Left colon (tissue), 2 donors: ENCODE results near the gene RMND1. TPM values are rescaled to one million over a fixed set of nuclear protein-coding genes. Genes with fewer than 3 reads are reported as not detected.
A peak's percentile ranks its signal among the peaks of the same experiment; 100 is the strongest.

Source experiments
- ATAC-seq: fragments of 200-7000 bp; cut with Tn5 transposase; one replicate; pipeline ENCODE4 v1.9.1; 2020; ENCODE audit warnings: mild to moderate bottlenecking, moderate library complexity
- DNase-seq, 2 donors: peaks; one replicate each; pipeline ENCODE4 v3.0.0-alpha.2; 2020
- intact Hi-C, 2 donors: fragments of 100-400 bp; cut with DNase I in 1 of 2; cut with micrococcal nuclease in 1 of 2; formaldehyde crosslinking; loops; one replicate each; pipeline versions ENCODE4 v1.11.2 to v1.14.0; 2022; cut with DNase I, micrococcal nuclease
- long read RNA-seq: library from polyadenylated mRNA; unstranded; transcript quantifications from one replicate; pipeline ENCODE4 v2.0.0, GENCODE V29; 2021
- total RNA-seq, 2 donors: library from RNA; stranded (reverse); fragmentation: NEBNext Ultra II Directional; extraction: Animal tissue kit (Norgen Biotek cat#: 25700); gene quantifications; one replicate each; pipeline ENCODE4 v1.2.1, GENCODE V29; 2021
- donor health status: DM: no; HTN: no; CAD: no.
- donor health status: DM: yes; HTN: yes; CAD: no.

RMND1 gene, protein sequence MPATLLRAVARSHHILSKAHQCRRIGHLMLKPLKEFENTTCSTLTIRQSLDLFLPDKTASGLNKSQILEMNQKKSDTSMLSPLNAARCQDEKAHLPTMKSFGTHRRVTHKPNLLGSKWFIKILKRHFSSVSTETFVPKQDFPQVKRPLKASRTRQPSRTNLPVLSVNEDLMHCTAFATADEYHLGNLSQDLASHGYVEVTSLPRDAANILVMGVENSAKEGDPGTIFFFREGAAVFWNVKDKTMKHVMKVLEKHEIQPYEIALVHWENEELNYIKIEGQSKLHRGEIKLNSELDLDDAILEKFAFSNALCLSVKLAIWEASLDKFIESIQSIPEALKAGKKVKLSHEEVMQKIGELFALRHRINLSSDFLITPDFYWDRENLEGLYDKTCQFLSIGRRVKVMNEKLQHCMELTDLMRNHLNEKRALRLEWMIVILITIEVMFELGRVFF
- 10 to 100 TPM; 18.6 to 20.5 TPM for total RNA-seq
- long read RNA-seq, transcript RMND1-203 (12 exons, 2,003 nt) = major isoform, 19 of 22 reads
- long read RNA-seq, partial matches to known transcripts = 0 of 22 reads
- long read RNA-seq, other reads (novel, unspliced or antisense) = 2 of 22 reads

GRCh38 chr6:151451950-151452749 is at the start of gene RMND1:
TSS of gene RMND1 (minus strand) at chr6:151452126. CDS start at chr6:151445811, 6,315 bp downstream.
- ATAC-seq (peak; percentile 95), DNase-seq (peak; percentile 100)
- intact Hi-C loops = no loop called here

GRCh38 chr6:151499551-151499950 is 47.6 kb upstream of the RMND1 start:
- no peak for ATAC-seq
- intact Hi-C loops = no loop called here

GRCh38 chr6:151498327-151498726 is 46.4 kb upstream of the RMND1 start:
- intact Hi-C loops = no loop called here
- no peak for ATAC-seq
- DNase-seq = no peak

More at GRCh38 chr6:151499551-151499950, 47.6 kb upstream of the RMND1 start:
- DNase-seq = no peak

DNA sequence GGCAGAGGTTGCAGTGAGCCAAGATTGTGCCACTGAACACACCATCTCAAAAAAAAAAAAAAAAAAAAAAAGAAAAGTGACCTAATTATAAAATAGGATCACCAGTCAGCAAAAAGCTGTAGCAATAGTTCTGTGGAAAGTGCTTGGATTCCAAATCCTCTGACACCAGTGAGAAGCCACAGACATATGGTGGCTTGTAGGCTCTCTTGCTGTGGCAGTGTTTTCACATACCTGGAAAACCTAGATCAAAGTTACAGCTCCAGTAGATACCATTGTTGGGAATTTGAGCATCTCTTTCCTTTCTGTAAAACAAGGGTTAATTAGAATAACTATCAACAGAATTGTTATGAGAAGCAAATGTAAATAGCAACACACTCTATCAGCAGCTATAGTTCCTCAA is 46.0 kb upstream of the RMND1 start:
- intact Hi-C loops = no loop called here
- DNase-seq = no peak
- ATAC-seq = no peak

DNA sequence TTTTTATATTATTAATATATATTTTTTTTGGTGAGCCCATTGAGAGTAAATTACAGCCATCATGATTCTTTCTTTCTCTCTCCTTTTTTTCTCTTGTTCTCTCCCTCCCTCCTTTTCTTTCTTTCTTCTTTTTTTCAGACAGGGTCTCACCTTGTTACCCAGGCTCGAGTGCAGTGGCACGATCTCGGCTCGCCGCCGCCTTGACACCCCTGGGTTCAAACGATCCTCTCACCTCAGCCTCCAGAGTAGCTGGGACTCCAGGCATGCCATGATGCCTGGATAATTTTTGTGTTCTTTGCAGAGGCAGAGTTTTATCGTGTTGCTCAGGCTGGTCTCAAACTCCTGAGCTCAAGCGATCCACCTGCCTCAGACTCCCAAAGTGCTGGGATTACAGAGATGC is 43.5 kb upstream of the RMND1 start:
- ATAC-seq = no peak
- DNase-seq = no peak

GRCh38 chr6:151494936-151495320 is 43.0 kb upstream of the RMND1 start:
- intact Hi-C loops = no loop called here
- DNase-seq (no peak), ATAC-seq (no peak)

More for the DNA sequence above, 43.5 kb upstream of the RMND1 start:
- intact Hi-C loops = no loop called here

GRCh38 chr6:151494235-151494935 is 42.5 kb upstream of the RMND1 start:
- ATAC-seq = no peak
- intact Hi-C loops = no loop called here
- DNase-seq = peak in 1 of 2 donors; percentile 29

GRCh38 chr6:151493804-151494234 is 41.9 kb upstream of the RMND1 start, which contains the start of gene CCDC170:
TSS of gene CCDC170 (plus strand) at chr6:151494017. CDS start at chr6:151494129, 112 bp downstream.
- ATAC-seq = peak; percentile 37
- peak in 1 of 2 donors; percentile 35 for DNase-seq
- intact Hi-C loops = no loop called here

- intact Hi-C loops = no loop called here
- DNase-seq (no peak), ATAC-seq (peak; percentile 7)
Observed at GRCh38 chr6:151493161-151493803, 41.4 kb upstream of the RMND1 start.

DNA sequence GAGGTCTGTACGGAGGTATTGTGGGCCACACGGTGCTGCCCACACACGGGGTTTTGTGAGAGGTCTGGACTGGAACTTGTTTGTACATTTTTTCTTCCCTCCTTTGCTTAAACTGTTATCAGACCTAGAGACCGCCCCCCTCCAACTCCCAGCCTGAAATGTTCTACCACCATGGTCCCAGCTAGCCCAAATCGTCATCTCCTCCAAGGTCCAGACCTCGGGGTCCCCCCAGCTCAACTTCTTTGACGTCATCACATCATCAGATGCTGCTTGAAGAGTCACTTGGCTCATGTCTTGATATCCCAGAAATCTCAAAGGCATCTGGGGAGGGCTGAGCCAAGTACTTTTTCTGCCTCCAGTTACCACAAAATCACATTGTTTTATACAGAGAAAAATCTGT is 39.1 kb upstream of the RMND1 start:
- no peak for DNase-seq
- intact Hi-C loops = no loop called here
- ATAC-seq = no peak

DNA sequence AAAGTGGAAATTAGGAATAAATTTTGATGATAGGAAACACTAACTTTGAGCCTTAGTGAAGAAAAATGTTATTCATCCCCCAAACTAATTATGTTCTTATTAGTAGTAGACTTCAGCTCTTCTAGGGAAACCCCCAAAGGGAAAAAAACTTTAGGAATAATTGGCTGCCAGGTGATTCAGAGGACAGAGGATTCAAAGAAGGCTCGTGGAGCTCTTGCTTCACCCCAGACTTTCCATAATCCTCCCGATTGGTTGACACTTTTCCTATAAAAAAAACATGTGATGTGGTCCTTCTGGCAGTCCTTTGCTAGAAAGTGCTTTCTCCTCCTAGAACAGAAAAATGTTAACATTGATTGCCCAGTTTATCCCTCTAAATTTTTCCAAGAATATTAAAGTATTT is 36.3 kb upstream of the RMND1 start:
- intact Hi-C loops = no loop called here
- no peak for DNase-seq
- ATAC-seq = no peak

DNA sequence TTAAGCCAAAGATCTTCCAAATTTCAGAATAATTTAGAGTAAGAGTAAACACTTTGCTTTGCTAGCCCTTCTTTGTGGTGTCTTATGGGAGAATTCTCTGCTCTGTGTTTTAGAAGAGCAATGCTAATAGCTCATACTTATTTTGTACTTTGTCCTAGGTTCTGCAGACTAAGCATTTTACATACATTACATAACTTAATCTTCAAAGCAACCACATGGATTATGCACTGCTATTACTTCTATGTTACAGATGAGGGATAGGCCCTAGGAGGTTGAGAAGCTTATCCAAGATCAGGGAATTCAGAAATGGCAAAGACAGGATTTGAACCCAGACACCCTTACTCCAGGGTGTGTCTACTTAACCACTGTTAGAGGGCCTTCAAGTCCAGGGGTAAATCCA is 32.1 kb upstream of the RMND1 start:
- intact Hi-C loops = no loop called here
- no peak for DNase-seq
- no peak for ATAC-seq

DNA sequence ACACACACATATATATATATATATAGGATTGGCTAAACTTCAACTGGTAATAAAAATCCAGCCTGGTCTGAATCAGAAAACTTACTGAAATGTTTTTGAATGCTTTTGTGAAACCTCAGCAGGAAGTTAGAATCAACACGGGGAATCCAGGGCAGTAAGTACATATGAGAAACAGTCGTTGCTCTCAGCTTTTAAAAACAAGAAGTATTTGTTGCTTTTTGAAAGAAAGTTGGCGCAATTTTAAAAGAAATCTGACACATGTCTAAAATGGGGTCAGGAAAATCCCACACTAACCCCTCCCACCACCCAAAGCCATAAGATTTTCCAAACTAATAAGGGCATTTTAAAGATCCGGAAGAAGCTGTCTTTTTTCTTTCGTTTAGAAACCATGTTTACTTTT is 30.4 kb upstream of the RMND1 start:
- DNase-seq (no peak), ATAC-seq (no peak)
- intact Hi-C loops = no loop called here

GRCh38 chr6:151481786-151482185 is 29.9 kb upstream of the RMND1 start:
- ATAC-seq (no peak), DNase-seq (no peak)
- intact Hi-C loops = no loop called here

- ATAC-seq (no peak), DNase-seq (no peak)
- intact Hi-C loops = no loop called here
Observed at GRCh38 chr6:151478670-151479069, 26.7 kb upstream of the RMND1 start.

DNA sequence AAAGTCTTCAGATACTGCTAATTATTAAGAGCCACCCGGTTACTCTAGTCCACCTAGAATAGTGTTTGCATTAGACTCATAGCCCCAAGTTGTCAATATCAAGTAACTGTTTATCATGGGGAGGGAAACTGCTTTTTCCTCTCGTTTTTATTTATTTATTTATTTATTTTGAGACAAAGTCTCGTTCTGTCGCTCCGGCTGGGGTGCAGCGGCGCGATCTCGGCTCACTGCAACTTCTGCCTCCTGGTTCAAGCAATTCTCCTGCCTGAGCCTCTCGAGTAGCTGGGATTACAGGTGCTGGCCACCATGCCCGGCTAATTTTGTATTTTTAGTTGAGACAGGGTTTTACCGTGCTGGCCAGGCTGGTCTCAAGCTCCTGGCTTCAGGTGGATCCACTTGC is 25.8 kb upstream of the RMND1 start:
- DNase-seq = no peak
- no peak for ATAC-seq
- intact Hi-C loops = no loop called here

GRCh38 chr6:151475653-151476523 is 24.0 kb upstream of the RMND1 start:
- no peak for ATAC-seq
- peak in 1 of 2 donors; percentile 58 for DNase-seq
- intact Hi-C loops = no loop called here

GRCh38 chr6:151464702-151465101 is 12.8 kb upstream of the RMND1 start:
- intact Hi-C loops = no loop called here
- DNase-seq = no peak
- ATAC-seq = no peak
